NCI-H2196 treated with DMSO at 0.1 percent for 48 hours (cell line): ENCODE measurements around the gene IMPG2.

Experiments used
- DNase-seq: peaks from one replicate; lab custom pipeline; 2025; ENCODE audit not compliant: unreplicated experiment; lab: John Stamatoyannopoulos, UW

IMPG2 gene

DNA sequence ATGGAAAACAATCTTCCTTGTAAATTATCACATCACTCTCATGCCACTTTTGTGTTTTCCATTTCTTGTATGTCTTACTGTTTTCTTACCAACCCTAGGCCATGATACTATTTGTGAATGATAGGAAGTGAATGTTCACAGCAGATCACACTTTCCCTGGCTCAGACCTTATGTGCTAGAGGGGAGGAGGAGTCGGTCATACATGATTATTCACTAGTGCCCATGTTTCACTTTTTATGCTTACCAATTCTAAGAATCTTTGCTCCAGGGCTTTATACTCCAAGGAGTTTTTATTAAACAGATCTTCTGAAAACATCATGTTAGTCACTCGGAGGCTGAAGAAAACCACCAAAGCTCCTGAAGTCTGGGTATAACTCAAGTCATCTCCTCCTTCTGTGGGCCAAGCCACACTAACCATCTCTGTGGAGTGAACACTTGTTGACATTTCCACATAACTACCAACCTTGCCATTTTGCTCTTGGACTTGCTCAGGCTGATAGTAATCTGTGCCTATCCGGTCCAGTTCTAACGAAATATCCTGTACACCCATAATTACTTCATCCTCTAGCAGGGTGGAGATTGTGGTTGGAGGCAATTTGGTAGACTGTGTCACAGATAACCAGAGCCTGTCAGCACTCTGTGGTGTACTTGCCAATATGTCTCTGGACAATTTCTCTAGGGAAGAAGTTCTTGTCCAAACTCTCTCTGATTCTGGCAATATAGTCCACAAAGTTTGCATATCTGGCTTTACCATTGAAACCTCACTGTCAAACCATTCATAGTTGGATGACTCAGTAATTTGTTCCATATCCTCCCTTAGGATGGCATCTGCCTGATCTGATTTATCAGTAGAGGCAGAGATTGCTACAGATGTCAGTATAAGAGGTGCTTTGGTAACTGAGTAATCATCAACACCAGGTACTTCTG, 76.8 kb downstream of the IMPG2 start:
- no peak for DNase-seq

DNA sequence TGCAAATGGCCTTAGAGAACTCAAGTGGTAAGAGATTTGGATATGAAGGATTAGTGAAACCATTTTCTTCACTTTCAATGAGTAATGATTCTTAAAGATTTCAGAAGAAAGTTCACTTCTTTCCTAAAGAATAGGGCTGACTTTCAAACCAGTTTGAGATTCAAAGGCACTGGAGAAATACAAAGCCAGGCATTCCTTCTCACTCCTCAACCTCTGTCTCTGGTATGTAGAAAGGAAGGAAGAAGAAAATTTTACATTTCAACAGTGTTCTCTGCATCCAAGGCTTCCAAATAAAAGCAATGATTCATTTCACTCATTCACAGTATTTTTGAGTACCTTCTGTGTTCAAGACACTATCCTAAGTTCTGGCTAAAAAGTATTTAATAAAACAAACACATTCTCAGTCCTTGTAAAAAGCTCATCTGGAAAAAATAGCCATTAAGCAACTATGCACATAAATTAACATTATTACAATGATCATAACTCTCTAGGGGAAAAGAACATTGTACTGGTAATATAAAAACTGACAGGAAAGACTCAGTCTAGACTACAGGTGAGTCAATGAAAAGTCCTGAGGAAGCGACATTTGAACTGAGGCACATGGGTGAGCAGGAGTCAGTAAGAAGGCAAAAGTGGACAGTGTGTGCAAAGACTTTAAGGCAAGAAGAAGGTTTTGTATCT, 79.5 kb downstream of the IMPG2 start:
- DNase-seq = no peak

GRCh38 chr3:101235048-101235447, 85.3 kb downstream of the IMPG2 start:
- DNase-seq = no peak

DNA sequence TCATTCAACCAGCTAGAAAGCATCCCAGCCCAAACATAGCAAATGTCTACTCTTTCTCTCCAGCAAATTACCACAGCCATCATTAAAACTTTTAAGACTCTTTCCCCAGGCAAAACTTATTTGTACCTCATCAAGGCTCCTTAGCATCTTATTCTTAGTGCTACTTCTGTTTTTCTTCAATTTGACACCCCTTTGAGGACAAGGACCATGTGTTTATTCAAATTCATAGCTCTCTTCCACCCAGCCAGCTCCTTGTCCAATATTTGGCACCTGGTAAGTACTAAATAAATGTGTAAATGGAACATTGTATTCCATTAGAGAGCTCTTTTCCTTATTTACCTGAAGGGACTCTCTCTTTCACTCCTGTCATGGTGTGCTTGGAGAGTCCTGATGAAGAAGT, 89.8 kb downstream of the IMPG2 start:
- no peak for DNase-seq

DNA sequence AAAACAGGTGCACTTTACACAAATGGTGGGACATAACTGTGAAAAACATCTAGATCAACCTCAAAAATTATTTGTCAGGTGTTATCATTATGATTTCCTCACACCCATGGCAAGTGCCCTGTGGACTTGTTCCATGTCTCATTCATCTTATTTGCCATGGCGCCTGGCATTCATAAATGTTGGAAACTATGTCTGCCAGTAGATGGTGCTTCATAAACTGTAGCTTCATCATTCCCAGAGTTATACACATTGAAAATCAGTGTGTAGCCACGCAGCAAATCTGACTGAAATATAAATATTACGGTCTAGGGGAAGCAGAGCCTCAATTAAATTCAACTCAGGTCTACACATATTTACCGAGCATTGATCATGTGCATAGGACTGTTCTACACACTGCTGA, 90.7 kb downstream of the IMPG2 start:
- no peak for DNase-seq

GRCh38 chr3:101228441-101228840, 91.9 kb downstream of the IMPG2 start:
- DNase-seq = no peak

GRCh38 chr3:101224739-101225138, 95.6 kb downstream of the IMPG2 start:
- no peak for DNase-seq

DNA sequence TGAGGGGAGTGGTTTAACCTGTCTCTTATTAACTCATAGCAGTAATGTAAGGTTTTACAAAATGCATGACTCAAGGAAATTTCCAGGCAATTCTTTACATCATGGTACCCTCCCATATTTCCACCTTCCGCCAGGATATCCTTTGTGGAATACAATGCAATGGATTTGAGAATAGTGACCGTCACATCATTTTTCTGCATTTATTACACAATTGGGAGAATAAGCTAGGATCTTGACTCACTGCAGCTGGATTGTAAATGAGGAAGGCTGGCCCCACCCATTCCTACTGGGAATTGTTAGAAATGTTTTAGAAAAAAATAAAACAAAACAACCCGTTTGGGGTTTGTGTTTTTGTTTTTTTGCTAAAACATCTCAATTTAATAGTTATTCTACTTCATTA, 97.4 kb downstream of the IMPG2 start:
- no peak for DNase-seq

DNA sequence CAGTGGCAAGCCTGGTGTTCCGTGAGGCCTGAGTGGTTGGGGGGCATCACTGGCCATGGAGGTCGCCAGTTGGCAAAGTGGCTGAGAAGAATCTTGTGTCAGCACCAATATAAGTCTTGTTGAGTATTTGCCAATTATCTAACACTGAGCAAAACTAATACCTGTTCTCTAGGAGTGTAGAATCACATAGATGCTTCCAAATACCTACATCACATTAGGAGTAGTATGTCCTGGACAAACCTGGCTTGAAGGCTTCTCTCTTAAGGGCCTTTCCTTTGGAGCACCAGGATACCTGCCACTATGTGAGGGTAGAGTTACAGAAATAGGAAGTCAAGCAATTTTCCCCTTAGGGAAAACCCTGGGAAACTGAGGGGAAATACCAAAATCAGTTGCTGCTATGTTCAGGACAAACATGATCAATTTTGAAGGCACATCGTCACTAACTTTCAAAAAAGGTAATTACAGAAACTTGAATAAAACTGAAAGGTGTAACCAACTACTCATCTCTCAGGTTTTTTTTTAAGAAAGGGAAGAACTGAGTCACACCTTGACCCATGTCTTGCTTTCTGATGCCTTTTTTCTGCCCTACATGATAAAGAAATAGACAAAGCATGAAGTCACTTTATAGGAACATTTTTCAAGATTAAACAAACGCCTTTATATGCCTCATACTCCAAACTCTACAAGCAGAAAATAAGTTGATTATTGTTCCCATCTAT, 100.4 kb downstream of the IMPG2 start:
- DNase-seq = no peak

GRCh38 chr3:101217472-101218245, 102.7 kb downstream of the IMPG2 start:
- no peak for DNase-seq

GRCh38 chr3:101216710-101217465, 103.5 kb downstream of the IMPG2 start:
- no peak for DNase-seq

DNA sequence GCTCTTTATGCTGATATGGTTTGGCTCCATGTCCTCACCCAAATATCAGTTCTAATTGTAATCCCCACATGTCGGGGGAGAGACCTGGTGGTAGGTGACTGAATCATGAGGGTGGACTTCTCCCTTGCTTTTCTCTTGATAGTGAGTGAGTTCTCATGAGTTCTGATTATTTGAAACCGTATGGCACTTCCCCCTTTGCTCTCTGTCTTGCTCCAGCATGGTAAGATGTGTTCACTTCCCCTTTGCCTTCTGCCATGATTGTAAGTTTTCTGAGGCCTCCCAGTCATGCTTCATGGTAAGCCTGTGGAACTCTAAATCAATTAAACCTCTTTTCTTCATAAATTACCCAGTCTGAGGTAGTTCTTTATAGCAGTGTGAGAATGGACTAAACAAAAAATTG, 107.6 kb downstream of the IMPG2 start:
- DNase-seq = no peak

DNA sequence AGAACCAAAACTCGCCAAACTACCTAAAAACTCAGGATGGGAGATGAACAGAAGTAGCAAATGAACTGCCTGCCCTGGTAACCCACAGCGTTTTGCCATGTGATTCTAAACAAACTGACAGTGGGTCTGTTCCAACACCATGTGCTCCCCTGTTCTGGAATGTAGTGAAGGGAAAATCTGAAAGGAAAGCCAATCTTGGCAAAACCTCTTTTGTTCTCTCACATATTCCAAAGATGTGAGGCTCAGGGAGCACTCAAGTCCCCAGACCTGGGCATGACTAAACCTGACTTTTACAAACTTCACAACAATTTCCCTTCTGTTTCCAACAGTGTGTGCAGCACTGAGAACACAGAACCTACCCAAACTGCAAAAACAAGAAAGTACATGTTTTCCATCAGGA, 116.1 kb downstream of the IMPG2 start:
- no peak for DNase-seq

DNA sequence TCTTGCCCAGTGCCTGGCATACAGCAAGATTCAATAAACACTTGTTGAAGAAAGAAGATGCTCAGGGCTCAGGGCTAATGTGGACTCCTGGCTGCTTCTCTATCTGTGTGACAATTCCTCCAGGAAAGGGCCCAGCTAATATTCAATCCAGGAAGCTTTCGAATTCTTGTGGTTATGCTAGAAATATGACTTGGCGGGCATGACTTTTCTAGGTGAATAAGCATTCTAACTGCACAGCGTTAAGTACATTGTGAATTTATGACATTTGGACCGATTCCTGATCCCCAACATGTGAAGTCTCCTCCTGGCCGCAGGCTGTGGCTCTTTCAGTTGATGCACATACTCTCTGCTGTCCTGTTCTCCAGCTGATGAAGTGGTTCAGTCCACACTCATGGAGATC, 117.0 kb downstream of the IMPG2 start:
- DNase-seq = no peak

- DNase-seq = no peak
These were observed 117.7 kb downstream of the IMPG2 start for GRCh38 chr3:101202640-101203039.

DNA sequence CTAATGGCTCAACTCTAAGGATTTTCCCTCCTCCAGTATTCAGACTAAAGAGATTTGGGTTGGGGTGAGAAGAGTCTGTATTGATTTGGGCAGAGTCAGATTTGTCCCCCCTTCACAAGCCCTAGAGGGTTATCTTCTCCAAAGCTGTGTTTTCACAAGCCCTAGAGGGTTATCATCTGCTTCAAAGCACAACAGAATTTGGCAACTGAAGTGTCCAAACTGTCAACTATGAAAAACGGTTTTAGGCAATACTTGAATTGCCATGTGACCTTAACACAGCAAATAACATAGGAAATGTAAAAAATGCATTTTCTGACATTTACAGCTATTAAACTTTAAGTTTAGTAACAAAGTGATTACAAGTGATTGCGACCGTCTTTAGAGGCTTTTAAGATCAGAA, 119.9 kb downstream of the IMPG2 start:
- DNase-seq = no peak

DNA sequence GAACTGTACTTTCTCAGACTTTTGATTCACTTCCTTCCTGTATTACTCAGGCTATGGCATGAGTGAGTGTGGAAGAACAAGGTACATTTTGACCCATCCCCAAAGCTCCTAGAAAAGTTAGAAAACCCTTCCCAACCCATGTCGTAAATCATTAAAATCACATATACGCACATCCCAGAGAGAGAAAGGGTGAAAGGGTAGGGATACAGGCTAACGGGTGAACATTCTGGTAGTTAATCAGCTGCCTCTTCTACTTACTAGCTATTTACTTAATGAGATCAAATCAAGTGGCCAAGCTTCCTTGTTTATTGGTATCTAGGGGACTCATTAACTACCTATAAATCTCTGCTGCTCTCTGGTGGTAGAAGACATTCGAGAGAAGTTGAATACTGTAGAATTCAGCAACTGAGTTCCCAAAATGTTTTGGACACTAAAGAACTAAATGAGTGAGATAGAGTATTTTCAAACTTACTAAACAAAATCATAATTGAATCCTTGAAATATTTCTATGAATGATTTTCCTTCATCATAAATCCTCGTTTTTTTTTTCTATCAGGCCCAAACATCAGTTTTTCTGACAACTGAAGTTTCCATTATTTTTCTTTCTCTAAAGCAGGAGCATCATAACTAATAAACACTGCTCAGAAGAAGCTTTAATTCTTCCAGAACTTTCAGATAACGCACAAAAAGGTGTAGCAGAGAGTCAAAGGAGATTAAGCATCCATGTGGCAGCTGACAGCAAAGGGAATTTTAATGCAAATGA, 124.2 kb downstream of the IMPG2 start:
- DNase-seq = peak; percentile 2

DNA sequence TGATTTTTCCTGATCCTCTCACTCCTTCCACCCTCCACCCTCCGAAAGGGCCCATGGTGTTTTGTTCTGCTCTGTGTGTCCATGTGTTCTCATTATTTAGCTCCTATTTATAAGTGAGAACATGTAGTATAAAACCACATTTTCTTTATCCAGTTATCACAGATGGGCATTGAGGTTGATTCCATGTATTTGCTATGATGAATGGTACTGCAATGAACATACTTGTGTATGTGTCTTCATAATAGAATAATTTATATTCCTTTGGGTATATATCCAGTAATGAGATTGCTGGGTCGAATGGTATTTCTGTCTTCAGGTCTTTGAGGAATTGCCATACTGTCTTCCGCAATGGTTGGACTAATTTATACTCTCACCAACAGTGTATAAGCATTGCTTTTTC, 126.0 kb downstream of the IMPG2 start:
- DNase-seq = no peak

GRCh38 chr3:101193957-101194356, 126.4 kb downstream of the IMPG2 start:
- no peak for DNase-seq

GRCh38 chr3:101189796-101190195, 130.6 kb downstream of the IMPG2 start:
- no peak for DNase-seq
